ENCODE data around the gene TRIP6. TPM values are rescaled to one million over a fixed set of nuclear protein-coding genes. Genes with fewer than 3 reads are reported as not detected.
A peak's percentile ranks its signal among the peaks of the same experiment; 100 is the strongest.

The TRIP6 gene
- total RNA-seq, 2 donors from 2014 or later: 36.5 to 43.5 TPM

- Mint-ChIP-seq H3K4me1 (peaks cover 46% of the 10 kb centered on the region), H3K27ac (peak overlapping the region; percentile 83), H3K9me3 (no peaks in the 10 kb centered on the region), H3K4me3 (peak overlapping the region; percentile 73), H3K36me3 (ENCODE audit: low read depth) (peaks cover 54% of the 10 kb centered on the region), H3K27me3 (peaks cover 4% of the 10 kb centered on the region)
- no peak for ATAC-seq (replicated peaks)
These were observed 21.3 kb downstream of the TRIP6 start for GRCh38 chr7:100888291-100888987.

- Mint-ChIP-seq H3K4me3 (peak within 1 kb of the TSS; percentile 73), H3K9me3 (no peaks in the 10 kb centered on the region), H3K4me1 (peaks cover 44% of the 10 kb centered on the region), H3K36me3 (ENCODE audit: low read depth) (peaks cover 47% of the 10 kb centered on the region), H3K27me3 (peaks cover 7% of the 10 kb centered on the region), H3K27ac (peak within 1 kb of the TSS; percentile 83)
- ATAC-seq (replicated peaks): peak; percentile 60
These were observed 22.0 kb downstream of the TRIP6 start, which contains the start of gene UFSP1 for GRCh38 chr7:100888988-100889750. UFSP1 (minus strand) TSS chr7:100889715; CDS start chr7:100889271, 444 bp downstream.

- Mint-ChIP-seq H3K4me1 (peaks cover 30% of the 10 kb centered on the region), H3K9me3 (no peaks in the 10 kb centered on the region), H3K27me3 (peaks cover 9% of the 10 kb centered on the region), H3K4me3 (peak overlapping the region; percentile 73), H3K27ac (peak overlapping the region; percentile 9), H3K36me3 (ENCODE audit: low read depth) (peaks cover 31% of the 10 kb centered on the region)
- no peak for ATAC-seq (replicated peaks)
These were observed 23.7 kb downstream of the TRIP6 start for GRCh38 chr7:100890653-100891567.

GRCh38 chr7:100891568-100892247 lies 24.5 kb downstream of the TRIP6 start:
- Mint-ChIP-seq H3K9me3 (no peaks in the 10 kb centered on the region), H3K4me1 (peaks cover 31% of the 10 kb centered on the region), H3K36me3 (ENCODE audit: low read depth) (peaks cover 28% of the 10 kb centered on the region), H3K27ac (no peak overlapping the region), H3K4me3 (peak overlapping the region; percentile 73), H3K27me3 (peaks cover 15% of the 10 kb centered on the region)
- ATAC-seq (replicated peaks): no peak

GRCh38 chr7:100892364-100893317 lies 25.5 kb downstream of the TRIP6 start:
- peaks cover 18% of the 10 kb centered on the region for H3K27me3 Mint-ChIP-seq
- H3K36me3 Mint-ChIP-seq (ENCODE audit: low read depth): peaks cover 18% of the 10 kb centered on the region
- ATAC-seq (replicated peaks): no peak
- H3K4me1 Mint-ChIP-seq: peaks cover 22% of the 10 kb centered on the region
- H3K9me3 Mint-ChIP-seq: no peaks in the 10 kb centered on the region
- no peak overlapping the region for H3K4me3 Mint-ChIP-seq
- no peak overlapping the region for H3K27ac Mint-ChIP-seq

GRCh38 chr7:100893318-100893895 lies 26.2 kb downstream of the TRIP6 start:
- ATAC-seq (replicated peaks): no peak
- H3K27me3 Mint-ChIP-seq: peaks cover 24% of the 10 kb centered on the region

GRCh38 chr7:100893910-100894721 lies 26.9 kb downstream of the TRIP6 start:
- Mint-ChIP-seq H3K27me3 (peaks cover 25% of the 10 kb centered on the region), H3K36me3 (ENCODE audit: low read depth) (peaks cover 6% of the 10 kb centered on the region), H3K9me3 (no peaks in the 10 kb centered on the region), H3K27ac (no peak overlapping the region), H3K4me1 (peaks cover 12% of the 10 kb centered on the region), H3K4me3 (peak overlapping the region; percentile 33)
- ATAC-seq (replicated peaks): no peak

More at GRCh38 chr7:100893318-100893895, 26.2 kb downstream of the TRIP6 start:
- H3K9me3 Mint-ChIP-seq: no peaks in the 10 kb centered on the region
- peaks cover 11% of the 10 kb centered on the region for H3K36me3 Mint-ChIP-seq (ENCODE audit: low read depth)
- H3K4me3 Mint-ChIP-seq: peak overlapping the region; percentile 33
- no peak overlapping the region for H3K27ac Mint-ChIP-seq
- H3K4me1 Mint-ChIP-seq: peaks cover 15% of the 10 kb centered on the region

- Mint-ChIP-seq H3K27me3 (peaks cover 25% of the 10 kb centered on the region), H3K36me3 (ENCODE audit: low read depth) (peaks cover 6% of the 10 kb centered on the region), H3K4me3 (no peak overlapping the region), H3K27ac (no peak overlapping the region), H3K9me3 (no peaks in the 10 kb centered on the region), H3K4me1 (peaks cover 11% of the 10 kb centered on the region)
- ATAC-seq (replicated peaks): no peak
These were observed 27.9 kb downstream of the TRIP6 start for GRCh38 chr7:100894860-100895700.

- peaks cover 25% of the 10 kb centered on the region for H3K27me3 Mint-ChIP-seq
These were observed 28.4 kb downstream of the TRIP6 start, which contains the start of gene ACHE for GRCh38 chr7:100895701-100895955. ACHE (minus strand) TSS chr7:100895888; CDS start chr7:100894232, 1,656 bp downstream.

GRCh38 chr7:100895956-100896731 lies 29.0 kb downstream of the TRIP6 start:
- Mint-ChIP-seq H3K36me3 (ENCODE audit: low read depth) (peaks cover 6% of the 10 kb centered on the region), H3K9me3 (no peaks in the 10 kb centered on the region), H3K27ac (no peak overlapping the region), H3K4me3 (peak overlapping the region; percentile 78), H3K4me1 (peaks cover 5% of the 10 kb centered on the region), H3K27me3 (peaks cover 30% of the 10 kb centered on the region)
- peak; percentile 28 for ATAC-seq (replicated peaks)

More at GRCh38 chr7:100895701-100895955, 28.4 kb downstream of the TRIP6 start, which contains the start of gene ACHE:
- Mint-ChIP-seq H3K4me3 (peak within 1 kb of the TSS; percentile 78), H3K9me3 (no peaks in the 10 kb centered on the region), H3K4me1 (peaks cover 6% of the 10 kb centered on the region), H3K27ac (no peak within 1 kb of the TSS), H3K36me3 (ENCODE audit: low read depth) (peaks cover 6% of the 10 kb centered on the region)
- ATAC-seq (replicated peaks): no peak

Data from activated T-helper 17 cell treated with anti-CD3 and anti-CD28 coated beads, Interleukin-2, amount 50 U/mL, for 72 hours (primary cell).